Measurements from ENCODE around the gene TRIM15.

GRCh38 chr6:30163090-30163917 is at the start of gene TRIM15:
- TF ChIP-seq SIN3A (IDR thresholded peaks at IDR 0.05; ENCODE audit: borderline replicate concordance, insufficient read depth, low read length): no peak
- no peak for TF ChIP-seq TAF1 (IDR thresholded peaks at IDR 0.05; ENCODE audit: borderline replicate concordance, insufficient read depth, low read length)
- TF ChIP-seq POLR2AphosphoS5 (IDR thresholded peaks at IDR 0.05; ENCODE audit: low read depth, low read length): no peak
- TF ChIP-seq REST (IDR thresholded peaks at IDR 0.05; ENCODE audit: insufficient read depth in 1 of 2, low read depth in 2 of 2, low read length in 2 of 2): no peak
